Measurements from ENCODE around the gene MSGN1.

The MSGN1 gene

GRCh38 chr2:17816396-17817245 lies at the start of gene MSGN1:
Gene MSGN1, plus strand, starts transcription at chr2:17816460. Its CDS starts 59 bp downstream, at chr2:17816519.
- no peak for FAIRE-seq
- no peak for DNase-seq (ENCODE audit: extremely low spot score, insufficient read length, low read depth)

GRCh38 chr2:17768894-17769293 lies 47.4 kb upstream of the MSGN1 start:
- FAIRE-seq, result no peak

GRCh38 chr2:17771956-17772355 lies 44.3 kb upstream of the MSGN1 start:
- no peak for FAIRE-seq

More at GRCh38 chr2:17768894-17769293, 47.4 kb upstream of the MSGN1 start:
- no peak for DNase-seq (ENCODE audit: extremely low spot score, insufficient read length, low read depth)

GRCh38 chr2:17772532-17772931 lies 43.7 kb upstream of the MSGN1 start:
- no peak for FAIRE-seq
- DNase-seq (ENCODE audit: extremely low spot score, insufficient read length, low read depth), result no peak

More at GRCh38 chr2:17771956-17772355, 44.3 kb upstream of the MSGN1 start:
- no peak for DNase-seq (ENCODE audit: extremely low spot score, insufficient read length, low read depth)

GRCh38 chr2:17780546-17780945 lies 35.7 kb upstream of the MSGN1 start:
- FAIRE-seq (no peak), DNase-seq (ENCODE audit: extremely low spot score, insufficient read length, low read depth) (no peak)

- no peak for DNase-seq (ENCODE audit: extremely low spot score, insufficient read length, low read depth)
- FAIRE-seq, result no peak
Measured at GRCh38 chr2:17781482-17781881, 34.8 kb upstream of the MSGN1 start.

- FAIRE-seq (no peak), DNase-seq (ENCODE audit: extremely low spot score, insufficient read length, low read depth) (no peak)
Measured at GRCh38 chr2:17786727-17787126, 29.5 kb upstream of the MSGN1 start.

GRCh38 chr2:17788773-17789172 lies 27.5 kb upstream of the MSGN1 start:
- FAIRE-seq (no peak), DNase-seq (ENCODE audit: extremely low spot score, insufficient read length, low read depth) (no peak)

- FAIRE-seq, result no peak
Measured at GRCh38 chr2:17790536-17790935, 25.7 kb upstream of the MSGN1 start.

GRCh38 chr2:17791121-17791816 lies 25.0 kb upstream of the MSGN1 start:
- DNase-seq (ENCODE audit: extremely low spot score, insufficient read length, low read depth), result no peak

More at GRCh38 chr2:17790536-17790935, 25.7 kb upstream of the MSGN1 start:
- DNase-seq (ENCODE audit: extremely low spot score, insufficient read length, low read depth), result no peak

GRCh38 chr2:17791817-17792130 lies 24.5 kb upstream of the MSGN1 start:
- DNase-seq (ENCODE audit: extremely low spot score, insufficient read length, low read depth) (no peak), FAIRE-seq (no peak)

More at GRCh38 chr2:17791121-17791816, 25.0 kb upstream of the MSGN1 start:
- FAIRE-seq, result no peak

GRCh38 chr2:17792515-17792914 lies 23.7 kb upstream of the MSGN1 start:
- FAIRE-seq, result no peak
- no peak for DNase-seq (ENCODE audit: extremely low spot score, insufficient read length, low read depth)

- no peak for DNase-seq (ENCODE audit: extremely low spot score, insufficient read length, low read depth)
- FAIRE-seq, result no peak
Measured at GRCh38 chr2:17793296-17793695, 23.0 kb upstream of the MSGN1 start.

GRCh38 chr2:17793803-17794354 lies 22.4 kb upstream of the MSGN1 start:
- DNase-seq (ENCODE audit: extremely low spot score, insufficient read length, low read depth) (no peak), FAIRE-seq (no peak)

- DNase-seq (ENCODE audit: extremely low spot score, insufficient read length, low read depth) (no peak), FAIRE-seq (no peak)
Measured at GRCh38 chr2:17795309-17795708, 21.0 kb upstream of the MSGN1 start.

- FAIRE-seq, result no peak
Measured at GRCh38 chr2:17798338-17798737, 17.9 kb upstream of the MSGN1 start.

GRCh38 chr2:17799301-17800120 lies 16.7 kb upstream of the MSGN1 start:
- FAIRE-seq, result no peak
- no peak for DNase-seq (ENCODE audit: extremely low spot score, insufficient read length, low read depth)

More at GRCh38 chr2:17798338-17798737, 17.9 kb upstream of the MSGN1 start:
- no peak for DNase-seq (ENCODE audit: extremely low spot score, insufficient read length, low read depth)

- FAIRE-seq (no peak), DNase-seq (ENCODE audit: extremely low spot score, insufficient read length, low read depth) (no peak)
Measured at GRCh38 chr2:17800219-17800618, 16.0 kb upstream of the MSGN1 start.

- no peak for DNase-seq (ENCODE audit: extremely low spot score, insufficient read length, low read depth)
- FAIRE-seq, result no peak
Measured at GRCh38 chr2:17800693-17801458, 15.4 kb upstream of the MSGN1 start.

Measured in GM18507 (cell line).